Skeletal muscle satellite cell (primary cell): Measurements from ENCODE around the gene CEMIP.

Source experiments
- H3K27me3 ChIP-seq: 2 replicates; pipeline ENCODE4 v1.7.0; 2013; ENCODE audit warnings: low read length; ENCODE audit not compliant: control insufficient read depth, insufficient read depth
- H3K36me3 ChIP-seq: 2 replicates; pipeline ENCODE4 v1.7.0; 2013; ENCODE audit warnings: mild to moderate bottlenecking, control low read depth, low read length; ENCODE audit not compliant: insufficient read depth
- H3K4me1 ChIP-seq: 2 replicates; pipeline ENCODE4 v1.7.0; 2013; ENCODE audit warnings: low read length; ENCODE audit not compliant: control insufficient read depth, insufficient read depth
- H3K4me2 ChIP-seq: 2 replicates; pipeline ENCODE4 v1.7.0; 2013; ENCODE audit warnings: mild to moderate bottlenecking, low read length
- H3K4me3 ChIP-seq: 2 replicates; pipeline ENCODE4 v1.7.0; 2013; ENCODE audit warnings: low read length
- H3K9ac ChIP-seq: 2 replicates; pipeline ENCODE4 v1.7.0; 2013; ENCODE audit warnings: mild to moderate bottlenecking, low read depth, low read length, moderate library complexity
- H3K9me3 ChIP-seq: replicated peaks from 2 replicates; pipeline ENCODE4 v1.7.0; 2013; ENCODE audit warnings: mild to moderate bottlenecking, control low read depth, low read length

Gene CEMIP

DNA sequence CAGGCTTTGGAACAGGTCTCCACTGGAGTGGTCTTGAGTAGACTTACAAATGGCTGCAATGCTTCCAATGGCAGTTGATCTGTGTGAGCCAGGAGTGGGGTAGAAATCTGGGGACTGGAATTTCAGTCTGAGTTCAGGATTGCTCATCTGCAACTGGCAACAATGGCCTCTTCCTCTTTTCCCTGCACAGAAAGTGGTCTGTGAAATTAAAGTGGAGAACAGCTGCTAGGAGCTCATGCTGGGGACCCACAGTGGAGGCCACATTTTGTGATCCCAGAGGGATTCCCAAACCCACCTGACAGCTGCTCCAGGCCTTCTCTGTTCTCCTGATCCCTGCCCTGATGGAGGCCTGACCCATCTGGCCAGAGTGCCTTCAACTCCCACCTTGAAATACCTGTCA lies 49.6 kb downstream of the CEMIP start:
- H3K4me3 ChIP-seq, result no peak overlapping the region

GRCh38 chr15:80830677-80831076 lies 51.5 kb downstream of the CEMIP start:
- Histone ChIP-seq H3K4me1 (peaks cover 9% of the 10 kb centered on the region), H3K9me3 (no peaks in the 10 kb centered on the region), H3K9ac (no peak overlapping the region), H3K4me2 (no peak overlapping the region), H3K4me3 (no peak overlapping the region), H3K36me3 (no peaks in the 10 kb centered on the region), H3K27me3 (no peaks in the 10 kb centered on the region)

More for the DNA sequence above, 49.6 kb downstream of the CEMIP start:
- Histone ChIP-seq H3K36me3 (no peaks in the 10 kb centered on the region), H3K27me3 (no peaks in the 10 kb centered on the region), H3K4me1 (no peaks in the 10 kb centered on the region), H3K4me2 (no peak overlapping the region), H3K9me3 (no peaks in the 10 kb centered on the region), H3K9ac (no peak overlapping the region)

DNA sequence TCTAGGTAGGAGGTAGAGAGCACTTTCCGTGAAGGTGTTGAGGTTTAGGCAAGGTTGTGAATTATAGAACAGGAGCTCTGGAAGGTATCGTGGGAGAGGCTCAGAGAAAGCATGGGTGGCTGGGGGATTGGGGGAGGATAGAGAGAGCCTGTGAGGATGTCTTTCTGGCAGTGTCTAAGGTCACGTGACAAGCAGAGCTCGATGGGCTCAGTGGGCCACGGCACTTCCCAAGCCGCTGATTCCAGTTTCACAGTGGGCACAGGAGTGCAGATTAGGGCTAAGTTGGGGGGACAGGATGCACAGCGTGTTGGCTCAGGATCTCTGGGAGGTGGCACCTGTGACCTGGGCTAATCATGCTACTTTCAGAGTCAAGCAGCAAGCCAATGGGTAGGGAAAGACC lies 52.0 kb downstream of the CEMIP start:
- H3K36me3 ChIP-seq, result no peaks in the 10 kb centered on the region
- H3K9me3 ChIP-seq, result no peaks in the 10 kb centered on the region
- no peak overlapping the region for H3K9ac ChIP-seq
- peaks cover 9% of the 10 kb centered on the region for H3K4me1 ChIP-seq
- no peaks in the 10 kb centered on the region for H3K27me3 ChIP-seq
- no peak overlapping the region for H3K4me3 ChIP-seq
- no peak overlapping the region for H3K4me2 ChIP-seq

GRCh38 chr15:80831606-80832224 lies 52.5 kb downstream of the CEMIP start:
- no peak overlapping the region for H3K4me2 ChIP-seq
- no peak overlapping the region for H3K9ac ChIP-seq
- H3K9me3 ChIP-seq, result no peaks in the 10 kb centered on the region
- no peak overlapping the region for H3K4me3 ChIP-seq
- no peaks in the 10 kb centered on the region for H3K36me3 ChIP-seq
- H3K27me3 ChIP-seq, result no peaks in the 10 kb centered on the region
- peaks cover 9% of the 10 kb centered on the region for H3K4me1 ChIP-seq

- peaks cover 9% of the 10 kb centered on the region for H3K4me1 ChIP-seq
- no peaks in the 10 kb centered on the region for H3K9me3 ChIP-seq
- no peaks in the 10 kb centered on the region for H3K36me3 ChIP-seq
- no peak overlapping the region for H3K9ac ChIP-seq
- H3K4me2 ChIP-seq, result no peak overlapping the region
- no peak overlapping the region for H3K4me3 ChIP-seq
- H3K27me3 ChIP-seq, result no peaks in the 10 kb centered on the region
Measured at GRCh38 chr15:80832686-80833085, 53.5 kb downstream of the CEMIP start.

GRCh38 chr15:80834402-80834801 lies 55.2 kb downstream of the CEMIP start:
- peaks cover 9% of the 10 kb centered on the region for H3K4me1 ChIP-seq

DNA sequence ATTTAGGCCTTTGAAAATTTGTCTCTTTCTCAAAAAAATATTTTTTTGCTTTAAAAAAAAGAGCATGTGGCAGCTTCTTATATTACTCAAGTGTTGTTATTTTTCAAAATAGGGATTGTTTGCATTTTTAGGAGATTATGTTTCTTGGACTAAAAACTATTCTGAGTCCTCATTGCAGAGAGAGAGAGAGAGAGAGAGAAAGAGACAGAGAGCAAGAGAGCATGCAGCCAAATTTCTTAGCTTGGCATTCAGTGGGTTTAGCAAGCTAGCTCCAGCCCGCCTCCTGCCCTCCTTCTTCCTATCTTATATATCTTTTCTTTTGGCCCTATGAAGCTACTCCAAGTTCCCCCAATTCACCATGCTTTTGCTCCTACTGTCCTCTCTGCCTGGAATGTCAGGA lies 55.7 kb downstream of the CEMIP start:
- Histone ChIP-seq H3K9ac (no peak overlapping the region), H3K9me3 (no peaks in the 10 kb centered on the region), H3K36me3 (no peaks in the 10 kb centered on the region)

More at GRCh38 chr15:80834402-80834801, 55.2 kb downstream of the CEMIP start:
- Histone ChIP-seq H3K4me2 (no peak overlapping the region), H3K27me3 (peaks cover 3% of the 10 kb centered on the region), H3K4me3 (no peak overlapping the region), H3K9ac (no peak overlapping the region), H3K36me3 (no peaks in the 10 kb centered on the region), H3K9me3 (no peaks in the 10 kb centered on the region)

DNA sequence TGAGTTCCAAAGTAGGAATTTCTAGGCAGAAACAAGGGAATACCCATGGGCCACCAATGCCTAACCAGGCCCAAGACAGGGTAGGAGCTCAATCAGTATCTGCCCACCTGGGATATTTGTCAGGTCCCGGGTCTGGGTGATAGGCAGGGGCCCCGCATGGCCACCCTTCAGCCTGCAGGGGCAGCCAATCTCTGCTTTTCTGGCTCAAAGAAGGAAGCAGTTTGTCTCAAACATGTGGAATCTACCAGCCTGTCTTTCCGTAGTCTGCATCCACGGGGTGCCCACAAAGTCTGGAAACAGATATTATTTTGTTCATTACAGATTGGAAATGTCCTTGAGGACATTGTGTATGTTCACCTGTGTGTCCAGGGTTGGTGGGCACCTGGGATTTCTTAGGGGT lies 56.2 kb downstream of the CEMIP start:
- peaks cover 9% of the 10 kb centered on the region for H3K4me1 ChIP-seq
- peaks cover 7% of the 10 kb centered on the region for H3K27me3 ChIP-seq
- no peak overlapping the region for H3K4me3 ChIP-seq
- H3K4me2 ChIP-seq, result no peak overlapping the region
- no peak overlapping the region for H3K9ac ChIP-seq
- no peaks in the 10 kb centered on the region for H3K36me3 ChIP-seq
- no peaks in the 10 kb centered on the region for H3K9me3 ChIP-seq

More for the DNA sequence above, 55.7 kb downstream of the CEMIP start:
- no peak overlapping the region for H3K4me2 ChIP-seq
- H3K27me3 ChIP-seq, result peaks cover 3% of the 10 kb centered on the region
- H3K4me1 ChIP-seq, result peaks cover 9% of the 10 kb centered on the region
- no peak overlapping the region for H3K4me3 ChIP-seq

- Histone ChIP-seq H3K27me3 (peaks cover 7% of the 10 kb centered on the region), H3K9ac (no peak overlapping the region), H3K4me2 (no peak overlapping the region), H3K4me1 (peaks cover 9% of the 10 kb centered on the region), H3K36me3 (no peaks in the 10 kb centered on the region), H3K9me3 (no peaks in the 10 kb centered on the region), H3K4me3 (no peak overlapping the region)
Measured at GRCh38 chr15:80836223-80836622, 57.1 kb downstream of the CEMIP start.

GRCh38 chr15:80837006-80837405 lies 57.8 kb downstream of the CEMIP start:
- Histone ChIP-seq H3K4me1 (peaks cover 9% of the 10 kb centered on the region), H3K9ac (no peak overlapping the region), H3K36me3 (no peaks in the 10 kb centered on the region), H3K4me2 (no peak overlapping the region), H3K27me3 (peaks cover 7% of the 10 kb centered on the region), H3K4me3 (no peak overlapping the region), H3K9me3 (no peaks in the 10 kb centered on the region)

DNA sequence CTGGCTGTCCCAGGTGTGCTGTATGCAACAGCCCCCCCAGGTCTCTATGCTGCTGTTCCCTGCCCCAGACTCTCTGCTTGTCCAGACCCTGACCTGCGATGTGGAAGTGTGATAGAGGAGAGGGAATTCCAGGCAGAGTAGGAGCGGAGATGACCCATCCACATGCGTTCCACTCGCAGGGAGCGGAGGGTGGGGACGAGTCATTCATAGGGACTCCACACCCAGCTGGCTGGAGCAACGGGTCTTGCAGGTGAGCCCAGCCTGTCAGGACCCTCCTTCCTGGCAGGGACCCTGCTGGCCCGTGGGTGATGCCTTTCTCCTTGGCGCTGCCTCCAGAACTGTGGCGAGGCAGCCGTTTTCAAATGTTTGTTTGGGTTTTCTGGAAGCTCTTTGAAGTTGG lies 58.8 kb downstream of the CEMIP start:
- Histone ChIP-seq H3K4me2 (no peak overlapping the region), H3K27me3 (peaks cover 7% of the 10 kb centered on the region), H3K9ac (no peak overlapping the region), H3K4me1 (peaks cover 9% of the 10 kb centered on the region), H3K36me3 (no peaks in the 10 kb centered on the region), H3K9me3 (no peaks in the 10 kb centered on the region), H3K4me3 (no peak overlapping the region)

- H3K36me3 ChIP-seq, result no peaks in the 10 kb centered on the region
- H3K27me3 ChIP-seq, result peaks cover 7% of the 10 kb centered on the region
- H3K9me3 ChIP-seq, result no peaks in the 10 kb centered on the region
- H3K4me1 ChIP-seq, result peaks cover 13% of the 10 kb centered on the region
- H3K4me2 ChIP-seq, result no peak overlapping the region
- H3K4me3 ChIP-seq, result no peak overlapping the region
- H3K9ac ChIP-seq, result no peak overlapping the region
Measured at GRCh38 chr15:80838666-80839065, 59.5 kb downstream of the CEMIP start.
